GM12865 (cell line): Measurements from ENCODE around the gene COX7B.
A peak's percentile ranks its signal among the peaks of the same experiment; 100 is the strongest.
"Not testable (repeated sequence)": the region's sequence is repeated elsewhere in the genome, so short reads cannot be mapped to it uniquely, and the experiment has no call there.

Experiments
- DNase-seq: peaks from one replicate; pipeline ENCODE4 v3.0.0; 2010; ENCODE audit warnings: low read depth
- H3K4me3 ChIP-seq: 2 replicates; pipeline ENCODE4 v1.5.1; 2011; ENCODE audit warnings: mild to moderate bottlenecking, low read depth, low read length, control low read depth
- TF ChIP-seq, protein P1 (sequence below): IDR thresholded peaks from 2 replicates; pipeline ENCODE4 v1.5.1; 2011; ENCODE audit warnings: low read length, control low read depth, low read depth, inconsistent platforms; ENCODE audit not compliant: insufficient read depth; ENCODE audit errors: missing control alignments

Gene COX7B, protein sequence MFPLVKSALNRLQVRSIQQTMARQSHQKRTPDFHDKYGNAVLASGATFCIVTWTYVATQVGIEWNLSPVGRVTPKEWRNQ

GRCh38 chrX:77899081-77899828, at the start of gene COX7B:
Gene COX7B (plus strand): TSS chrX:77899468. CDS start chrX:77899554, 86 bp downstream.
- DNase-seq: peak; percentile 95
- peak within 1 kb of the TSS; percentile 91 for H3K4me3 ChIP-seq
- TF ChIP-seq, protein P1, sequence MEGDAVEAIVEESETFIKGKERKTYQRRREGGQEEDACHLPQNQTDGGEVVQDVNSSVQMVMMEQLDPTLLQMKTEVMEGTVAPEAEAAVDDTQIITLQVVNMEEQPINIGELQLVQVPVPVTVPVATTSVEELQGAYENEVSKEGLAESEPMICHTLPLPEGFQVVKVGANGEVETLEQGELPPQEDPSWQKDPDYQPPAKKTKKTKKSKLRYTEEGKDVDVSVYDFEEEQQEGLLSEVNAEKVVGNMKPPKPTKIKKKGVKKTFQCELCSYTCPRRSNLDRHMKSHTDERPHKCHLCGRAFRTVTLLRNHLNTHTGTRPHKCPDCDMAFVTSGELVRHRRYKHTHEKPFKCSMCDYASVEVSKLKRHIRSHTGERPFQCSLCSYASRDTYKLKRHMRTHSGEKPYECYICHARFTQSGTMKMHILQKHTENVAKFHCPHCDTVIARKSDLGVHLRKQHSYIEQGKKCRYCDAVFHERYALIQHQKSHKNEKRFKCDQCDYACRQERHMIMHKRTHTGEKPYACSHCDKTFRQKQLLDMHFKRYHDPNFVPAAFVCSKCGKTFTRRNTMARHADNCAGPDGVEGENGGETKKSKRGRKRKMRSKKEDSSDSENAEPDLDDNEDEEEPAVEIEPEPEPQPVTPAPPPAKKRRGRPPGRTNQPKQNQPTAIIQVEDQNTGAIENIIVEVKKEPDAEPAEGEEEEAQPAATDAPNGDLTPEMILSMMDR: peak; percentile 34

DNA sequence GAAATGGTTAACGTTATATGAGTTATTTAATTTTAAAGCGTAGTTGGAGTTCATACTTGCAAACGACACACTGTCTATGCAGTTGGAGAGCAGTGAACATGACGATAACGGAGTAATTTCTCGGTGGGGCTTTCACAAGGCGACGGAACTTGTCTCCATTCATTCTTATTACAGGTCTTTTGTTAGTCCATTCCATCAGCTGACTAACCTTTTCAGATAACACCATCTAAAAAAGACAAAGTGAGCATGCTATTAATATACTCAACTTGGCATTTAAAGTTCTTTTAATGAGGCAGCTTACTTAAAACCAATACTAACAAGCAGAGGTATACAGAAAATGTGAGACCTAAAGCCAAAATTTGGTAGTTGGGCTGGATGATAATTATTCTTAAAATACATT, 23.9 kb upstream of the COX7B start:
- H3K4me3 ChIP-seq: no peak overlapping the region
- TF ChIP-seq, protein P1: no peak
- DNase-seq: no peak

- H3K4me3 ChIP-seq, DNase-seq: not testable (repeated sequence)
Observed at GRCh38 chrX:77881418-77881817, 17.9 kb upstream of the COX7B start.

DNA sequence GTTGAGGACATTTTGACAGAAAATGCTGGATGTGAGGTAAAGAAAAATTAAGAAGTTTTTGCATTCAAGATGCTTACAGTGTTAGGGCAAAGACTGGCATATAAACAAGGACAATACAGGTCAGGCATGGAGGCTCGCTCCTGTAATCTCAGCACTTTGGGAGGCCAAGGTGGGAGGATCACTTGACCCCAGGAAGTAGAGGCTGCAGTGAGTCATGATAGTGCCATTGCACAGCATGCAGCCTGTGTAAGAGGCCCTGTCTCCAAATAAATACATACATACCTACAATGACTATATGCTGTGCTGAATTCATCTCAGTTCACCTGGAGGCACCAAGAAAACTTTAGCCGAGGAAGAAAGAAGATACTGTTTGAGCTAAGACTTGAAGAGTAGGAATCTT, 6.4 kb upstream of the COX7B start:
- H3K4me3 ChIP-seq: no peak overlapping the region
- TF ChIP-seq, protein P1: no peak
- no peak for DNase-seq

GRCh38 chrX:77893713-77894112, 5.6 kb upstream of the COX7B start:
- TF ChIP-seq, protein P1: no peak
- peak overlapping the region; percentile 94 for H3K4me3 ChIP-seq
- no peak for DNase-seq

GRCh38 chrX:77894921-77895886, 4.1 kb upstream of the COX7B start, which contains the start of gene MAGT1:
Gene MAGT1 (minus strand): TSS chrX:77895435. CDS start chrX:77895410, 25 bp downstream.
- H3K4me3 ChIP-seq: peak within 1 kb of the TSS; percentile 94
- TF ChIP-seq, protein P1: no peak

GRCh38 chrX:77900688-77901087, 1.4 kb downstream of the COX7B start:
- no peak for DNase-seq
- TF ChIP-seq, protein P1: no peak
- peak overlapping the region; percentile 91 for H3K4me3 ChIP-seq

More at GRCh38 chrX:77894921-77895886, 4.1 kb upstream of the COX7B start, which contains the start of gene MAGT1:
- peak; percentile 97 for DNase-seq
